Measurements from ENCODE around the gene OR3A3. TPM values are rescaled to one million over a fixed set of nuclear protein-coding genes. Genes with fewer than 3 reads are reported as not detected.
"Not testable (repeated sequence)": the region's sequence is repeated elsewhere in the genome, so short reads cannot be mapped to it uniquely, and the experiment has no call there.

The OR3A3 gene
- total RNA-seq, 1 experiment from 2014 or later: not detected

DNA sequence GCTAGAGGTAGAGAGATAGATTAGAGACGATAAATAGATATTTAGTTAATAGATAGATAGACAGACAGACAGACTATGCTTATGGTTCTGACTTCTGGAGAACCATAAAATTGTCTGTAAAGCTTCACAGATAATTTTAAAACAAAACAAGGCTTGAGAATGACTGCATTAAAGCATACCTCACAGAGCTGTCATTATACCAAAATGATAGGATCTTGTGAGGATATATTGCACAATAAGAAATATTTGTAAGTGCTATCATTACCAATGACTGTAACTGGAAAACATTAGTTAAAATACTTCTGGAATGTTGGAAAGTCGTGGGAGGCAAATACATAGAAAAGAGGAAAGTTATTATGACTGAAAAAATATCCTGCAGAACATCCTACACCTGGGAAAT lies 9.4 kb upstream of the OR3A3 start:
- Histone ChIP-seq H3K4ac (ENCODE audit: low read depth, low read length) (no peak overlapping the region), H3K18ac (ENCODE audit: insufficient read length, low read depth, low read length) (no peak overlapping the region), H3T11ph (ENCODE audit: low read length) (no peak overlapping the region), H2BK5ac (ENCODE audit: insufficient read length, low read length) (no peak overlapping the region), H4K20me1 (ENCODE audit: control insufficient read depth, insufficient read depth, insufficient read length) (no peaks in the 10 kb centered on the region), H3K14ac (ENCODE audit: insufficient read depth, low read length) (no peak overlapping the region), H2BK20ac (ENCODE audit: low read depth, low read length, poor library complexity, severe bottlenecking) (no peak overlapping the region), H3K23me2 (ENCODE audit: insufficient read length, low read depth, low read length, poor library complexity, severe bottlenecking) (no peaks in the 10 kb centered on the region), H4K8ac (replicated peaks; ENCODE audit: insufficient read length, low read depth, low read length) (no peak overlapping the region), H2AK5ac (ENCODE audit: insufficient read length, low read length) (no peak overlapping the region), H4K5ac (ENCODE audit: insufficient read length, low read depth, low read length) (no peak overlapping the region), H3K79me2 (ENCODE audit: insufficient read depth, low read length) (no peaks in the 10 kb centered on the region), H3K27ac (ENCODE audit: insufficient read length, low read depth, low read length) (no peak overlapping the region), H3K4me2 (ENCODE audit: insufficient read depth, insufficient read length, low read length) (no peak overlapping the region), H3K56ac (ENCODE audit: insufficient read length, low read depth, low read length) (no peak overlapping the region), H2BK15ac (ENCODE audit: low read depth, low read length) (no peak overlapping the region), H3K4me1 (ENCODE audit: insufficient read depth, low read length) (no peaks in the 10 kb centered on the region), H3K9ac (ENCODE audit: extremely low read depth, insufficient read length, low read length) (no peak overlapping the region), H4K91ac (ENCODE audit: insufficient read length, low read depth, low read length) (no peak overlapping the region), H2BK12ac (ENCODE audit: insufficient read length, low read depth, low read length) (no peak overlapping the region), H3K79me1 (ENCODE audit: insufficient read depth, low read depth, low read length, poor library complexity, severe bottlenecking) (no peaks in the 10 kb centered on the region), H2AFZ (ENCODE audit: low read length) (no peak overlapping the region), H2BK120ac (ENCODE audit: low read depth, low read length, poor library complexity, severe bottlenecking) (no peak overlapping the region), H3K9me3 (ENCODE audit: control insufficient read depth, low read depth, low read length) (peaks cover 29% of the 10 kb centered on the region), H3K23ac (ENCODE audit: insufficient read length, low read depth, low read length) (no peak overlapping the region), H3K27me3 (ENCODE audit: insufficient read depth, low read length) (no peaks in the 10 kb centered on the region)
- peaks cover 0 to 19% (median 0%) of the 10 kb centered on the region in 3 experiments; a peak in 2 of 7 replicates for H3K36me3 Mint-ChIP-seq (ENCODE audit: insufficient read depth in 1 of 3, low read depth in 3 of 3)
- TF ChIP-seq, protein P1, sequence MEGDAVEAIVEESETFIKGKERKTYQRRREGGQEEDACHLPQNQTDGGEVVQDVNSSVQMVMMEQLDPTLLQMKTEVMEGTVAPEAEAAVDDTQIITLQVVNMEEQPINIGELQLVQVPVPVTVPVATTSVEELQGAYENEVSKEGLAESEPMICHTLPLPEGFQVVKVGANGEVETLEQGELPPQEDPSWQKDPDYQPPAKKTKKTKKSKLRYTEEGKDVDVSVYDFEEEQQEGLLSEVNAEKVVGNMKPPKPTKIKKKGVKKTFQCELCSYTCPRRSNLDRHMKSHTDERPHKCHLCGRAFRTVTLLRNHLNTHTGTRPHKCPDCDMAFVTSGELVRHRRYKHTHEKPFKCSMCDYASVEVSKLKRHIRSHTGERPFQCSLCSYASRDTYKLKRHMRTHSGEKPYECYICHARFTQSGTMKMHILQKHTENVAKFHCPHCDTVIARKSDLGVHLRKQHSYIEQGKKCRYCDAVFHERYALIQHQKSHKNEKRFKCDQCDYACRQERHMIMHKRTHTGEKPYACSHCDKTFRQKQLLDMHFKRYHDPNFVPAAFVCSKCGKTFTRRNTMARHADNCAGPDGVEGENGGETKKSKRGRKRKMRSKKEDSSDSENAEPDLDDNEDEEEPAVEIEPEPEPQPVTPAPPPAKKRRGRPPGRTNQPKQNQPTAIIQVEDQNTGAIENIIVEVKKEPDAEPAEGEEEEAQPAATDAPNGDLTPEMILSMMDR (conservative IDR thresholded peaks at IDR 0.05): no peak
- H3K4me1 Mint-ChIP-seq: no peaks in the 10 kb centered on the region
- H3K27ac Mint-ChIP-seq: no peak overlapping the region
- peaks cover 62 to 85% of the 10 kb centered on the region in 2 experiments for H3K9me3 Mint-ChIP-seq
- peaks cover 4% of the 10 kb centered on the region; the same call in 1 of the 2 replicates for H3K27me3 Mint-ChIP-seq (ENCODE audit: low read depth)
- WGBS (ENCODE audit: extremely low coverage, insufficient read length, low lambda C conversion rate): 100% methylated on average over 1 of the region's 2 CpGs
- DNase-seq: no peak
- no peak overlapping the region for H3K4me3 Mint-ChIP-seq

DNA sequence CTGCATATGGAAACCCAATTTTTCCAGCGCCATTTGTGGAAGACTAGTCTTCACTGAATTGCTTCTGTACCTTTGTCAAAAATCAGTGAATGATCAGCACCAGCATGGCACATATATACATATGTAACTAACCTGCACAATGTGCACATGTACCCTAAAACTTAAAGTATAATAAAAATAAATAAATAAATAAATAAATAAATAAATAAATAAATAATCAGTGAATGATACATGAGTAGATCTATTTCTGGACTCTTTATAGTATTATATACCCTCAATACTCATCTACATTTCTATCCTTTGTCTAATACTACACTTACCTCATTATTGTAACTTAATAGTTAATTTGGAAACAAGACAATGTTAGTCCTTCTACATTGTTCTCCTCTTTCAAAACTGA lies 7.3 kb upstream of the OR3A3 start:
- H3K36me3 Mint-ChIP-seq (ENCODE audit: insufficient read depth in 1 of 3, low read depth in 3 of 3): peaks cover 2 to 25% (median 5%) of the 10 kb centered on the region in 3 experiments; a peak in 4 of 7 replicates
- WGBS (ENCODE audit: extremely low coverage, insufficient read length, low lambda C conversion rate): no CpG with 5 or more reads among the region's 1 CpG
- H2BK5ac ChIP-seq (ENCODE audit: insufficient read length, low read length); H3K27ac Mint-ChIP-seq; H2BK15ac ChIP-seq (ENCODE audit: low read depth, low read length); H3K4me1 ChIP-seq (ENCODE audit: insufficient read depth, low read length); H4K91ac ChIP-seq (ENCODE audit: insufficient read length, low read depth, low read length); H3K4me2 ChIP-seq (ENCODE audit: insufficient read depth, insufficient read length, low read length); H4K5ac ChIP-seq (ENCODE audit: insufficient read length, low read depth, low read length); H2AK5ac ChIP-seq (ENCODE audit: insufficient read length, low read length); H2BK12ac ChIP-seq (ENCODE audit: insufficient read length, low read depth, low read length); H3K23ac ChIP-seq (ENCODE audit: insufficient read length, low read depth, low read length); H3K4ac ChIP-seq (ENCODE audit: low read depth, low read length); H3K79me2 ChIP-seq (ENCODE audit: insufficient read depth, low read length); H3K27me3 ChIP-seq (ENCODE audit: insufficient read depth, low read length); H3K4me3 Mint-ChIP-seq; H3K18ac ChIP-seq (ENCODE audit: insufficient read length, low read depth, low read length); H2BK20ac ChIP-seq (ENCODE audit: low read depth, low read length, poor library complexity, severe bottlenecking); H3K9ac ChIP-seq (ENCODE audit: extremely low read depth, insufficient read length, low read length); H4K20me1 ChIP-seq (ENCODE audit: control insufficient read depth, insufficient read depth, insufficient read length); H3K4me1 Mint-ChIP-seq; H3T11ph ChIP-seq (ENCODE audit: low read length); H3K27me3 Mint-ChIP-seq (ENCODE audit: low read depth); H2BK120ac ChIP-seq (ENCODE audit: low read depth, low read length, poor library complexity, severe bottlenecking); H3K23me2 ChIP-seq (ENCODE audit: insufficient read length, low read depth, low read length, poor library complexity, severe bottlenecking); H2AFZ ChIP-seq (ENCODE audit: low read length); H3K56ac ChIP-seq (ENCODE audit: insufficient read length, low read depth, low read length); H3K27ac ChIP-seq (ENCODE audit: insufficient read length, low read depth, low read length); H3K79me1 ChIP-seq (ENCODE audit: insufficient read depth, low read depth, low read length, poor library complexity, severe bottlenecking); H3K14ac ChIP-seq (ENCODE audit: insufficient read depth, low read length); H4K8ac ChIP-seq (replicated peaks; ENCODE audit: insufficient read length, low read depth, low read length); DNase-seq: not testable (repeated sequence)
- H3K9me3 ChIP-seq (ENCODE audit: control insufficient read depth, low read depth, low read length): peaks cover 43% of the 10 kb centered on the region
- peaks cover 70 to 89% of the 10 kb centered on the region in 2 experiments for H3K9me3 Mint-ChIP-seq
